IMR-90 (cell line): ENCODE results near the gene SIGLEC12. TPM values are rescaled to one million over a fixed set of nuclear protein-coding genes. Genes with fewer than 3 reads are reported as not detected.

Experiments used
- ATAC-seq: fragments of 200-7000 bp; cut with Tn5 transposase; 2 replicates; pipeline ENCODE4 v1.9.1; 2020; ENCODE audit warnings: low read depth, mild to moderate bottlenecking, moderate library complexity
- BruUV-seq: library from RNA; stranded (reverse); fragments of 400-500 nt; replicated peaks from 2 replicates; lab custom pipeline; 2021; lab: Mats Ljungman, UMichigan
- CTCF ChIA-PET: fragments of 300-600 bp; formaldehyde crosslinking; extraction: SDS; loops from one replicate; lab custom pipeline; 2021; ENCODE audit warnings: antibody characterized with exemption; lab: Yijun Ruan, JAX
- POLR2A ChIA-PET: fragments of 300-600 bp; sonication (Branson Sonifier 250); formaldehyde crosslinking; loops from one replicate; lab custom pipeline; 2022; ENCODE audit warnings: antibody characterized with exemption; ENCODE audit not compliant: unreplicated experiment; lab: Charles Lee
- DNase-seq: peaks from one replicate; pipeline ENCODE4 v3.0.0; 2013
- H2AFZ ChIP-seq: replicated peaks from 2 replicates; pipeline ENCODE3; 2013; ENCODE audit warnings: low read length, mild to moderate bottlenecking; ENCODE audit not compliant: poor library complexity
- H2AK5ac ChIP-seq: 2 replicates; pipeline ENCODE4 v1.6.1; 2013; ENCODE audit warnings: low read depth, low read length, inconsistent platforms
- H2AK9ac ChIP-seq: replicated peaks from 2 replicates; pipeline ENCODE3; 2013; ENCODE audit warnings: mild to moderate bottlenecking, low read depth, low read length, moderate library complexity; ENCODE audit not compliant: poor library complexity
- H2BK120ac ChIP-seq: 2 replicates; pipeline ENCODE4 v1.6.1; 2013; ENCODE audit warnings: low read depth, low read length, inconsistent platforms
- H2BK15ac ChIP-seq: 3 replicates; pipeline ENCODE4 v1.6.1; 2013; ENCODE audit warnings: low read depth, low read length, inconsistent platforms
- H2BK20ac ChIP-seq: 2 replicates; pipeline ENCODE4 v1.6.1; 2013; ENCODE audit warnings: low read depth, mild to moderate bottlenecking, inconsistent platforms, low read length, moderate library complexity
- H2BK5ac ChIP-seq: 2 replicates; pipeline ENCODE4 v1.6.1; 2013; ENCODE audit warnings: mild to moderate bottlenecking, low read depth, low read length, inconsistent platforms; ENCODE audit not compliant: poor library complexity, severe bottlenecking
- H3K14ac ChIP-seq: replicated peaks from 2 replicates; pipeline ENCODE4 v1.6.1; 2013; ENCODE audit warnings: low read depth, low read length, inconsistent platforms
- H3K18ac ChIP-seq: 2 replicates; pipeline ENCODE4 v1.6.1; 2013; ENCODE audit warnings: low read depth, low read length, control low read depth
- H3K23ac ChIP-seq: 2 replicates; pipeline ENCODE4 v1.6.1; 2013; ENCODE audit warnings: low read depth, low read length, inconsistent platforms
- H3K27ac ChIP-seq: 2 replicates; pipeline ENCODE4 v1.5.1; 2013; ENCODE audit warnings: mild to moderate bottlenecking, control low read depth, low read length; ENCODE audit not compliant: insufficient read depth
- H3K27me3 ChIP-seq: 2 replicates; pipeline ENCODE4 v1.6.1; 2013; ENCODE audit warnings: low read length; ENCODE audit not compliant: control insufficient read depth, insufficient read depth
- H3K36me3 ChIP-seq: 2 replicates; pipeline ENCODE4 v1.6.1; 2013; ENCODE audit warnings: low read length, mixed read lengths; ENCODE audit not compliant: control insufficient read depth, insufficient read depth
- H3K4ac ChIP-seq: 2 replicates; pipeline ENCODE4 v1.6.1; 2013; ENCODE audit warnings: low read depth, low read length, inconsistent platforms
- H3K4me1 ChIP-seq: 2 replicates; pipeline ENCODE4 v1.6.1; 2013; ENCODE audit warnings: low read length, mixed read lengths; ENCODE audit not compliant: control insufficient read depth, insufficient read depth
- H3K4me2 ChIP-seq: 2 replicates; pipeline ENCODE4 v1.6.1; 2013; ENCODE audit warnings: low read depth, mild to moderate bottlenecking, control low read depth, low read length, moderate library complexity
- H3K4me3 ChIP-seq: 2 replicates; pipeline ENCODE4 v1.5.1; 2013; ENCODE audit warnings: low read depth, mild to moderate bottlenecking, control low read depth, low read length, moderate library complexity; ENCODE audit not compliant: insufficient read depth
- H3K56ac ChIP-seq: 2 replicates; pipeline ENCODE4 v1.6.1; 2013; ENCODE audit warnings: low read length, inconsistent platforms; ENCODE audit not compliant: insufficient read depth; ENCODE audit errors: extremely low read depth
- H3K79me1 ChIP-seq, 2 experiments: 2 replicates each; pipeline ENCODE4 v1.6.1; 2013; ENCODE audit warnings: low read length in 2 of 2, inconsistent platforms in 1 of 2, low read depth in 1 of 2
- H3K9ac ChIP-seq: 2 replicates; pipeline ENCODE4 v1.6.1; 2013; ENCODE audit warnings: low read depth, low read length, control low read depth
- H3K9me1 ChIP-seq: 2 replicates; pipeline ENCODE4 v1.6.1; 2013; ENCODE audit warnings: low read length, inconsistent platforms; ENCODE audit not compliant: insufficient read depth
- H3K9me3 ChIP-seq: 2 replicates; pipeline ENCODE4 v1.6.1; 2013; ENCODE audit warnings: low read length; ENCODE audit not compliant: control insufficient read depth, insufficient read depth
- H4K20me1 ChIP-seq: 2 replicates; pipeline ENCODE4 v1.6.1; 2013; ENCODE audit warnings: low read length, inconsistent platforms; ENCODE audit not compliant: insufficient read depth
- H4K5ac ChIP-seq: 2 replicates; pipeline ENCODE4 v1.6.1; 2013; ENCODE audit warnings: mild to moderate bottlenecking, low read depth, low read length, control low read depth
- H4K8ac ChIP-seq, 2 experiments: 2 replicates each; pipeline ENCODE4 v1.6.1; 2013; ENCODE audit warnings: low read depth in 2 of 2, low read length in 2 of 2, control low read depth in 1 of 2, inconsistent platforms in 1 of 2
- H4K91ac ChIP-seq: 2 replicates; pipeline ENCODE4 v1.6.1; 2013; ENCODE audit warnings: low read depth, low read length, inconsistent platforms; ENCODE audit not compliant: insufficient read depth
- CEBPB ChIP-seq: IDR thresholded peaks from 2 replicates; pipeline ENCODE4 v1.6.1; 2012; ENCODE audit warnings: low read depth, low read length, improper control_type of control experiment
- CHD1 ChIP-seq: IDR thresholded peaks from 2 replicates; pipeline ENCODE4 v1.6.1; 2012; ENCODE audit warnings: low read depth, low read length, improper control_type of control experiment
- MAFK ChIP-seq: IDR thresholded peaks from 2 replicates; pipeline ENCODE4 v1.6.1; 2012; ENCODE audit warnings: low read depth, low read length, improper control_type of control experiment
- POLR2A ChIP-seq: IDR thresholded peaks from 2 replicates; pipeline ENCODE4 v1.6.1; 2012; ENCODE audit warnings: mild to moderate bottlenecking, low read depth, low read length
- RFX5 ChIP-seq: IDR thresholded peaks from 2 replicates; pipeline ENCODE4 v1.8.0; 2012; ENCODE audit warnings: low read depth, mild to moderate bottlenecking, low read length, moderate library complexity
- WGBS, 2 experiments: methylation state at CpG; one replicate each; pipeline versions ENCODE4 v1.1.5 to v1.1.7; 2013; ENCODE audit warnings: missing lambda C conversion rate in 2 of 2; ENCODE audit not compliant: insufficient read length in 1 of 2; ENCODE audit errors: extremely low coverage in 2 of 2; 5-methylcytosine and 5-hydroxymethylcytosine counted together
- dilution Hi-C: fragments of 300-500 bp; cut with HindIII; formaldehyde crosslinking; loops from one replicate; pipeline ENCODE4 v1.14.3; 2018; ENCODE audit warnings: low sequenced_read_pairs; ENCODE audit not compliant: unreplicated experiment
- in situ Hi-C: fragments of 300-500 bp; cut with MboI; formaldehyde crosslinking; loops from 3 replicates; pipeline ENCODE4 v1.14.3; 2019; ENCODE audit warnings: low sequenced_read_pairs, inconsistent platforms, mixed read lengths
- intact Hi-C: fragments of 100-400 bp; cut with micrococcal nuclease; formaldehyde crosslinking; loops from 2 replicates; pipeline ENCODE4 v1.10.0; 2022
- polyA plus RNA-seq, 3 experiments: library from polyadenylated mRNA; depleted of rRNA; stranded (reverse); fragments of >200 nt; gene quantifications; 2 replicates each; pipeline ENCODE4 v1.2.3, GENCODE V29; 2012; ENCODE audit warnings: low replicate concordance in 1 of 3
- total RNA-seq: library from RNA; depleted of rRNA; stranded (reverse); fragments of >200 nt; gene quantifications from 2 replicates; pipeline ENCODE4 v1.2.3, GENCODE V29; 2012

The SIGLEC12 gene
- total and polyA plus RNA-seq, 2 of the 4 experiments (the other 2 are of a cell fraction), result not detected

- WGBS, 2 experiments, result no CpG with 5 or more reads among the region's 6 CpGs
- intact Hi-C loops, result no loop called here
- H4K20me1 ChIP-seq, result no peaks in the 10 kb centered on the region
These were observed 42.4 kb upstream of the SIGLEC12 start for GRCh38 chr19:51544038-51544437.

More at GRCh38 chr19:51544038-51544437, 42.4 kb upstream of the SIGLEC12 start:
- Histone ChIP-seq H3K4me3 (no peak overlapping the region), H3K4me2 (no peak overlapping the region), H3K56ac (no peak overlapping the region), H4K5ac (no peak overlapping the region), H3K9ac (no peak overlapping the region), H3K79me1 (no peaks in the 10 kb centered on the region), H2BK15ac (no peak overlapping the region), H2AK5ac (no peak overlapping the region), H2BK20ac (no peak overlapping the region), H2BK120ac (no peak overlapping the region), H3K18ac (no peak overlapping the region), H3K27me3 (no peaks in the 10 kb centered on the region), H3K4me1 (no peaks in the 10 kb centered on the region), H2AK9ac (no peak overlapping the region), H3K36me3 (no peaks in the 10 kb centered on the region), H4K91ac (no peak overlapping the region), H3K9me3 (no peaks in the 10 kb centered on the region), H2BK5ac (no peak overlapping the region), H4K8ac (no peak overlapping the region), H3K23ac (no peak overlapping the region), H3K14ac (no peak overlapping the region), H3K27ac (no peak overlapping the region), H3K9me1 (no peaks in the 10 kb centered on the region), H2AFZ (no peak overlapping the region), H3K4ac (no peak overlapping the region)
- dilution Hi-C loops (no loop called here), in situ Hi-C loops (no loop called here)
- DNase-seq, result no peak
- CTCF ChIA-PET, result no interaction called here
- TF ChIP-seq POLR2A (no peak), CHD1 (no peak), MAFK (no peak), CEBPB (no peak), RFX5 (no peak)
- no TSS peak for BruUV-seq
- no peak for ATAC-seq
- POLR2A ChIA-PET, result no interaction called here
